Measurements from ENCODE around the gene SLC22A8.

GRCh38 chr11:62957147-62957546 lies 58.5 kb downstream of the SLC22A8 start:
- TF ChIP-seq, protein P1, sequence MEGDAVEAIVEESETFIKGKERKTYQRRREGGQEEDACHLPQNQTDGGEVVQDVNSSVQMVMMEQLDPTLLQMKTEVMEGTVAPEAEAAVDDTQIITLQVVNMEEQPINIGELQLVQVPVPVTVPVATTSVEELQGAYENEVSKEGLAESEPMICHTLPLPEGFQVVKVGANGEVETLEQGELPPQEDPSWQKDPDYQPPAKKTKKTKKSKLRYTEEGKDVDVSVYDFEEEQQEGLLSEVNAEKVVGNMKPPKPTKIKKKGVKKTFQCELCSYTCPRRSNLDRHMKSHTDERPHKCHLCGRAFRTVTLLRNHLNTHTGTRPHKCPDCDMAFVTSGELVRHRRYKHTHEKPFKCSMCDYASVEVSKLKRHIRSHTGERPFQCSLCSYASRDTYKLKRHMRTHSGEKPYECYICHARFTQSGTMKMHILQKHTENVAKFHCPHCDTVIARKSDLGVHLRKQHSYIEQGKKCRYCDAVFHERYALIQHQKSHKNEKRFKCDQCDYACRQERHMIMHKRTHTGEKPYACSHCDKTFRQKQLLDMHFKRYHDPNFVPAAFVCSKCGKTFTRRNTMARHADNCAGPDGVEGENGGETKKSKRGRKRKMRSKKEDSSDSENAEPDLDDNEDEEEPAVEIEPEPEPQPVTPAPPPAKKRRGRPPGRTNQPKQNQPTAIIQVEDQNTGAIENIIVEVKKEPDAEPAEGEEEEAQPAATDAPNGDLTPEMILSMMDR (IDR thresholded peaks at IDR 0.05): no peak
- TF ChIP-seq EP300 (IDR thresholded peaks at IDR 0.05): no peak
